RCC 7860 (cell line): ENCODE measurements around the gene JPT2.

Experiments used
- DNase-seq: peaks from one replicate; pipeline ENCODE4 v3.0.0-alpha.2; 2015; ENCODE audit warnings: low spot score
- FAIRE-seq: peaks from 2 replicates; lab custom pipeline; 2012; peaks lifted over from hg19 to GRCh38; lab: Jason Lieb, UNC

The JPT2 gene

GRCh38 chr16:1651094-1651973, 26.7 kb upstream of the JPT2 start:
- FAIRE-seq = no peak
- DNase-seq = no peak

- DNase-seq (no peak), FAIRE-seq (no peak)
Observed at GRCh38 chr16:1651974-1652312, 26.1 kb upstream of the JPT2 start.

GRCh38 chr16:1653023-1653422, 25.1 kb upstream of the JPT2 start:
- no peak for FAIRE-seq
- no peak for DNase-seq

- DNase-seq (no peak), FAIRE-seq (no peak)
Observed at GRCh38 chr16:1654505-1655268, 23.4 kb upstream of the JPT2 start.

GRCh38 chr16:1655269-1655807, 22.7 kb upstream of the JPT2 start:
- FAIRE-seq (no peak), DNase-seq (no peak)

GRCh38 chr16:1655909-1656807, 21.9 kb upstream of the JPT2 start:
- DNase-seq = no peak
- FAIRE-seq = no peak

GRCh38 chr16:1656808-1657617, 21.1 kb upstream of the JPT2 start:
- DNase-seq (no peak), FAIRE-seq (no peak)

- DNase-seq = no peak
- FAIRE-seq = no peak
Observed at GRCh38 chr16:1657841-1658240, 20.2 kb upstream of the JPT2 start.

GRCh38 chr16:1659031-1659430, 19.0 kb upstream of the JPT2 start:
- no peak for FAIRE-seq
- no peak for DNase-seq

GRCh38 chr16:1661826-1662225, 16.3 kb upstream of the JPT2 start:
- no peak for DNase-seq
- FAIRE-seq = no peak

GRCh38 chr16:1662543-1662942, 15.5 kb upstream of the JPT2 start:
- FAIRE-seq = no peak
- DNase-seq = no peak

- FAIRE-seq = no peak
- DNase-seq = no peak
Observed at GRCh38 chr16:1665829-1666228, 12.2 kb upstream of the JPT2 start.

- FAIRE-seq (no peak), DNase-seq (no peak)
Observed at GRCh38 chr16:1666316-1666715, 11.8 kb upstream of the JPT2 start.

GRCh38 chr16:1667271-1667670, 10.8 kb upstream of the JPT2 start:
- DNase-seq (no peak), FAIRE-seq (no peak)

GRCh38 chr16:1667916-1668315, 10.2 kb upstream of the JPT2 start:
- DNase-seq = no peak
- FAIRE-seq = no peak

GRCh38 chr16:1668612-1669319, 9.3 kb upstream of the JPT2 start:
- FAIRE-seq = no peak
- DNase-seq = no peak

GRCh38 chr16:1669698-1670097, 8.4 kb upstream of the JPT2 start:
- no peak for FAIRE-seq
- DNase-seq = no peak

GRCh38 chr16:1670371-1670770, 7.7 kb upstream of the JPT2 start:
- DNase-seq (no peak), FAIRE-seq (no peak)

GRCh38 chr16:1670866-1671265, 7.2 kb upstream of the JPT2 start:
- FAIRE-seq (no peak), DNase-seq (no peak)
